Spleen (tissue), 7 donors: ENCODE data around the gene GALT.

ENCODE experiments used
- CTCF ChIP-seq, 11 experiments: fragments of 200-600 bp in 7 of 11; fragments of 450-650 bp in 4 of 11; sonication (generic) in 4 of 11; IDR thresholded peaks in 8 of 11; conservative IDR thresholded peaks in 3 of 11; 1 replicate in 7 of 11; 2 replicates in 4 of 11; pipeline versions ENCODE4 v1.4.0 to v1.8.0; 2016 to 2021; ENCODE audit warnings: antibody characterized with exemption in 11 of 11, inconsistent platforms in 4 of 11, mild to moderate bottlenecking in 1 of 11
- POLR2A ChIP-seq, 3 donors: fragments of 450-650 bp; IDR thresholded peaks; one replicate each; pipeline ENCODE4 v1.5.1; 2017; ENCODE audit warnings: antibody characterized with exemption in 3 of 3, mild to moderate bottlenecking in 1 of 3
- POLR2AphosphoS5 ChIP-seq, 3 donors: sonication (generic); formaldehyde crosslinking; IDR thresholded peaks; one replicate each; pipeline ENCODE4 v1.5.1; 2017; ENCODE audit warnings: antibody characterized with exemption in 3 of 3
- donor health status: DM: no; HTN: no; CAD: no; lungs with moderate emphysema.
- donor health status: DM: no; HTN: no; CAD: no.
- donor health status: DM: no; HTN: no; CAD: no.

DNA sequence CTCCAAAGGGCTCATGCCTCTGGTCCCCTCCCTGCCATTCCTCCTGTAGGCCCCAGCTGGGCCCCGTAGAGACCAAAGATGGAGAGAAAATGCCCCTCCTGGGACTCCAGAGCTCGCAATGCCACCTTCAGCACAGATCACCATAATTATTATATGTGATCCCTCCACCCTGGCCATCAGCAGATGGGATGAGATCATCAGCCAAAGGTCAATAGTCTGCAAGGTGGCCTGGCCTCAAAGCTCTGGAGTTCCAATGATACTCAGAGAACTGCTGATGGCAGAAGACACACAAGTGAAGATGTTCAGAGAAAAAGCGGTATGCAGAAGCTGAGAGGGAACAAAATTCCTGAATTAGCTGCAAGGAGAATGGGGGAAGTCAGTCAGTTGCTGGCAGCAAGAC is 39.6 kb upstream of the GALT start:
- TF ChIP-seq CTCF (IDR thresholded peaks at IDR 0.05 in 8 of 11, conservative IDR thresholded peaks at IDR 0.05 in 3 of 11): no peak
- no peak for TF ChIP-seq POLR2A (IDR thresholded peaks at IDR 0.05)
- no peak for TF ChIP-seq POLR2AphosphoS5 (IDR thresholded peaks at IDR 0.05)
